ENCODE results near the gene PRPF38B.
"Not testable (repeated sequence)": the region's sequence is repeated elsewhere in the genome, so short reads cannot be mapped to it uniquely, and the experiment has no call there.

The PRPF38B gene

DNA sequence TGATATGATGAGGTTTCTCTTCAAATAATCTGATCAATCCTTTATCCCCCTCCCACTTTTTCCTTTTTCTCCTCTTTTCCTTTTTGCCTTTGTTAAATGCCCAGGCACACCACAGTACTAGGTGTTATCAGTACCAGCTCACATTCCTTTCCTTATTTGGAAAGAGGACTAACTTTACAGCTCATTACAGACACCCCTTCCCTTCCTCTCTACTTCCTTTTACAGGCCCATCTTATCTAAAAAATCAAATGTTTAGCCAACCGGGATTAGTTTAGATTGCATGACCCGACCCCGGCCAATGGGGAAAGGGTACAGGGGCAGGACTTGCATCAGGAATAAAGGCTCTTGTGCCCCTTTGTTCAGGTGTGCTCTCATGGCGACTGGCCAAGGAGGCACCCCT is 10.4 kb upstream of the PRPF38B start:
- DNase-seq: not testable (repeated sequence)

GRCh38 chr1:108685529-108685928 is 6.6 kb upstream of the PRPF38B start:
- no peak for DNase-seq

DNA sequence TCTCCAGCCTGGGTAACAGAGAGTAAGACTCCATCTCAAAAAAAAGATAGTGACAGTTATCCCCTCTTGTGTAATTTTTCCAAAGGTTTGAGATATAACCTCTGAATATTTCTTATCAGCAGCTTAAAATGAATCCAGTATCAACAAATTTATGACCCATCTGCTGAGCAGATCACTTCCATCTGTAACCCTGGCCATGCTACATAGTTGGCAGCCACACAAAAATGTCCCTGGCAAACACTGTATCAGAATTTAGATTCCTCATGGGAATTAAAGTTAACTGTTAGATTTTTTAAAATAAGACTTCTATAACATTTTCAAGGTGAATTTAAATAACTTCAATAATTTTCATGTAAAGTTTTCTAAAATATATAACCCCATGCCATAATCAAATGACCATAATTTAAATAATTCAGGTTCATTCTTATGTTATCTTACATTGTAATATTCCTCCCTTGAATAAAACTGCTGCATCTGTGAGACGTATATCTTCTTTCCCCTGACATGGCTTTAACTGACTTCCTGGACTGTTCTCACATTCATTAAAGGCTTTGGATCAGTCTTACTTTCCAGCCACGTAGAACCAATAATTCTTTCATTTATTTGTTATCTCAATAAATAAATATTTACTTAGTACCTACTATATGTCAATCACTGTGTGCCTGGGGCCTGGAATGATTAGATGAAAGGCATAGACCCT is 5.3 kb upstream of the PRPF38B start:
- no peak for DNase-seq

- no peak for DNase-seq
Measured at GRCh38 chr1:108691128-108691941, 775 bp upstream of the PRPF38B start.

- peak; percentile 85 to 88 for DNase-seq
Measured at GRCh38 chr1:108692724-108693655, 880 bp downstream of the PRPF38B start.

- no peak for DNase-seq
Measured at GRCh38 chr1:108695535-108695934, 3.4 kb downstream of the PRPF38B start.

GRCh38 chr1:108699375-108700332 is 7.5 kb downstream of the PRPF38B start:
- DNase-seq: no peak

GRCh38 chr1:108701176-108701849 is 9.2 kb downstream of the PRPF38B start:
- DNase-seq: no peak

- DNase-seq: not testable (repeated sequence)
Measured at GRCh38 chr1:108702109-108702508, 10.0 kb downstream of the PRPF38B start.

DNA sequence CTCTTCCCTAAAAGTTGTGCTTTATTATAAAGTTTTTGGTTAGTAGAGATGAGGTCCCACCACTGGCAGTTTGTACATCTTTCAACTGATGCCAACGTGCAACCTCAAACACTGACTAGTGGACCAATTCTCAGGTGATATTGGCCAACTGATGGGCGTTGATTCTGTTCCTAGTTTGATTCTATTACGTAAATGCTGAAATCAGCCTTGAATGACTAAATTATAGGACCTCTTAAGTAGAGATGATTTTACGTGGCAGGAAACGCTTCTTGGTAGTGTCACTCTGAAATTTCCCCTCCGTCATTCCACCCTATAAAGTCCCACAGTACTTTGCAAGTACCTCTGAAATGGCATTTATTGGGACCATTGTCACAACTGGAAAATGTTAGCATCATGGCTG is 11.8 kb downstream of the PRPF38B start:
- DNase-seq: peak in 1 of 2 donors; percentile 58

- DNase-seq: no peak
Measured at GRCh38 chr1:108704496-108704895, 12.4 kb downstream of the PRPF38B start.

DNA sequence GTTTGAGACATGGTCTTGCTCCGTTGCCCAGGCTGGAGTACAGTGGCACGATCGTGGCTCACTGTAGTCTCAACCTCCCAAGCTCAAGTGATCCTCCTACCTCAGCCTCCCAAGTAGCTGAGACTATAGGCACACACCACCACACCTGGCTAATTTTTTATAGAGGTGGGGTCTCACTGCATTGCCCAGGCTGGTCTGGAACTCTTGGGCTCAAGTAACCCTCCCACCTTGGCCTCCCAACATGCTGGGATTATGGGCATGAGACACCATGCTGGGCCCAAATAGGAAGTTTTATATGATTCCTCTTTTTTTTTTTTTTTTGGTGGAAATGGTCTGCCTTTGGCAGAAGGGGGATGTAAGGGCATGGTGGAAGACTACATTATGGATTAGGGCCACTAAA is 14.5 kb downstream of the PRPF38B start:
- DNase-seq: no peak

GRCh38 chr1:108708691-108709660 is 16.9 kb downstream of the PRPF38B start:
- peak; percentile 70 to 80 for DNase-seq

GRCh38 chr1:108712606-108713150 is 20.6 kb downstream of the PRPF38B start, which contains the start of gene FNDC7:
Gene FNDC7, plus strand, starts transcription at chr1:108712908. Its CDS starts 26 bp downstream, at chr1:108712934.
- no peak for DNase-seq

DNA sequence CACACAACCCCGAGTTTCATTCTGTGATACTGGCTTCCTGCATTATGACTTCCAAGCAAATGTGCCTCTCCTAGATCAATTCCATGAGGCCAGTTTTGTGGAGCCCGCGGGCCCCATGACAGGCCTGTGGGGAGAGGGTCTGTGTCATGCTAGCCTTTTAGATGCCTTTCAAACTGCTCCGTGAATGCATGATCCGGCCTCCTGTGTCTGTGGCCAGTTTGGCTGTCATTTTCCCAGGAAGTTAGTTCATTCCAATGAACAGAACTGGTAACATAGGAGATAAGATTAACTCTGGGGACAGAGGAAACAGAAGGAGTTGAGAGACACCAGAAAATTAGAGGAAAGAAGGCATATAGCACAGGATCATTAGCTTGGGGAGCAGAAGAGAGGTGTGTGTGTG is 23.8 kb downstream of the PRPF38B start:
- no peak for DNase-seq

GRCh38 chr1:108716437-108717230 is 24.5 kb downstream of the PRPF38B start:
- DNase-seq: no peak

DNA sequence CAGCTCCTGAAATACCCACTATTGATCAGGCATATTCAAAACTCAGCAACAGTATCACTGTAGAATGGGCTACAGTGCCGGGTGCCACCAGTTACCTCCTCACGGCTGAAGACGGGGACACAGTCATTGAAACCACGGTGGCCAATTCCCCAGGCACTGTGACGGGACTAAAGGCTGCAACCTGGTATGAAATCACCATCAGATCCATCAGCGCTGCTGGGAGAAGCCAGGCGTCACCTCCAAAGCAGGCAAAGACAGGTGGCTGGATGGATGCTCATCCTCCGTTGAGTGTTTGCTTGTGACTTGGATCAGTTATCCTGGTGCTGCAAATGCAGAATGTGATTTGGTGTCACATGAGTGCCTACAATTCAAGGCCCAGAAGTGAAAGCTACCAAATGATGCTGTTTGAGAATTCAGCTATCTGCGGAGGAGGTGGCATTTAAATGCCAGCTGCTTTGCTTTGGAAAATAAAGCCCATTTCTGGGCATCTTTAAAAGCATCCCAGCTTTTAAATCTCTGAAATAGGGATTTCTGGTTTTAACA is 25.7 kb downstream of the PRPF38B start:
- DNase-seq: no peak

GRCh38 chr1:108718927-108719655 is 27.0 kb downstream of the PRPF38B start:
- no peak for DNase-seq
